ENCODE results near the gene CARD16.

The CARD16 gene

DNA sequence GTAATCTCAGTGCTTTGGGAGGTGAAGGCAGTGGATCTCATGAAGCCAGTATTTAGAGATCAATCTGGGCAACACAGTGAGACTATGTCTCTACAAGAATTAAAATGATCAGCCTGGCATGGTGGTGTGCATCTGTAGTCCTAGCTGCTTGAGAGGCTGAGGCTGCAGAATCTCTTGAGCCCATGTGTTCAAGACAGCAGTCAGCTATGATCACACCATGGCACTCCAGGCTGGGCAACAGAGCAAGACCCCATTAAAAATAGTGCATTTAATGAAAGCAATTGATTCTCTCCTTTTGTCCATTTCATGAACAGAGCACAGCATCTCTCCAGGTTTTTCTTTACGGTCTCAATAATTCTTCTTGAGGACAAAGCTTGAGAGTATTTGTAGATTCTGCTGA is 11.3 kb upstream of the CARD16 start:
- Histone ChIP-seq H3K27me3 (ENCODE audit: insufficient read depth, low read depth) (no peaks in the 10 kb centered on the region), H3K9ac (no peak overlapping the region), H3K36me3 (ENCODE audit: insufficient read depth) (no peaks in the 10 kb centered on the region), H4K20me1 (ENCODE audit: insufficient read depth) (no peaks in the 10 kb centered on the region), H3K4me2 (no peak overlapping the region), H3K27ac (no peak overlapping the region), H3K4me3 (IDR thresholded peaks at IDR 0.05; ENCODE audit: insufficient read depth, low read depth, low read length) (no peak overlapping the region), H3K79me2 (ENCODE audit: insufficient read depth, low read depth) (no peaks in the 10 kb centered on the region), H2AFZ (ENCODE audit: low read depth) (no peak overlapping the region), H3K4me1 (ENCODE audit: low read depth, poor library complexity, severe bottlenecking) (no peaks in the 10 kb centered on the region)
- no peak for TF ChIP-seq CTCF (conservative IDR thresholded peaks at IDR 0.05; ENCODE audit: low read depth, low read length)

GRCh38 chr11:105054723-105055493 is 9.8 kb upstream of the CARD16 start:
- no peaks in the 10 kb centered on the region for H3K79me2 ChIP-seq (ENCODE audit: insufficient read depth, low read depth)
- H3K4me2 ChIP-seq, result no peak overlapping the region
- no peak overlapping the region for H3K4me3 ChIP-seq (IDR thresholded peaks at IDR 0.05; ENCODE audit: insufficient read depth, low read depth, low read length)
- no peak overlapping the region for H3K27ac ChIP-seq
- H2AFZ ChIP-seq (ENCODE audit: low read depth), result no peak overlapping the region
- H3K9ac ChIP-seq, result no peak overlapping the region
- H3K4me1 ChIP-seq (ENCODE audit: low read depth, poor library complexity, severe bottlenecking), result no peaks in the 10 kb centered on the region
- TF ChIP-seq CTCF (conservative IDR thresholded peaks at IDR 0.05; ENCODE audit: low read depth, low read length), result no peak
- H3K36me3 ChIP-seq (ENCODE audit: insufficient read depth), result no peaks in the 10 kb centered on the region
- H3K27me3 ChIP-seq (ENCODE audit: insufficient read depth, low read depth), result no peaks in the 10 kb centered on the region
- H4K20me1 ChIP-seq (ENCODE audit: insufficient read depth), result no peaks in the 10 kb centered on the region

GRCh38 chr11:105052487-105052886 is 7.4 kb upstream of the CARD16 start:
- Histone ChIP-seq H3K79me2 (ENCODE audit: insufficient read depth, low read depth) (no peaks in the 10 kb centered on the region), H3K27ac (no peak overlapping the region), H3K9ac (no peak overlapping the region), H3K4me2 (no peak overlapping the region), H3K4me1 (ENCODE audit: low read depth, poor library complexity, severe bottlenecking) (no peaks in the 10 kb centered on the region), H3K27me3 (ENCODE audit: insufficient read depth, low read depth) (no peaks in the 10 kb centered on the region), H3K36me3 (ENCODE audit: insufficient read depth) (no peaks in the 10 kb centered on the region), H2AFZ (ENCODE audit: low read depth) (no peak overlapping the region), H4K20me1 (ENCODE audit: insufficient read depth) (no peaks in the 10 kb centered on the region), H3K4me3 (IDR thresholded peaks at IDR 0.05; ENCODE audit: insufficient read depth, low read depth, low read length) (no peak overlapping the region)
- TF ChIP-seq CTCF (conservative IDR thresholded peaks at IDR 0.05; ENCODE audit: low read depth, low read length), result no peak

GRCh38 chr11:105051559-105051958 is 6.4 kb upstream of the CARD16 start:
- Histone ChIP-seq H3K9ac (no peak overlapping the region), H3K4me3 (IDR thresholded peaks at IDR 0.05; ENCODE audit: insufficient read depth, low read depth, low read length) (no peak overlapping the region), H3K79me2 (ENCODE audit: insufficient read depth, low read depth) (no peaks in the 10 kb centered on the region), H2AFZ (ENCODE audit: low read depth) (no peak overlapping the region), H4K20me1 (ENCODE audit: insufficient read depth) (no peaks in the 10 kb centered on the region), H3K4me2 (no peak overlapping the region), H3K36me3 (ENCODE audit: insufficient read depth) (no peaks in the 10 kb centered on the region), H3K27me3 (ENCODE audit: insufficient read depth, low read depth) (no peaks in the 10 kb centered on the region), H3K4me1 (ENCODE audit: low read depth, poor library complexity, severe bottlenecking) (no peaks in the 10 kb centered on the region), H3K27ac (no peak overlapping the region)
- no peak for TF ChIP-seq CTCF (conservative IDR thresholded peaks at IDR 0.05; ENCODE audit: low read depth, low read length)
